Tibial artery (tissue), 4 donors: ENCODE data around the gene PDK2.

Source experiments
- DNase-seq, 2 donors: peaks; one replicate each; pipeline ENCODE4 v3.0.0-alpha.2; 2019
- H3K27ac ChIP-seq, 2 donors: fragments of 200-600 bp; sonication (generic) in 1 of 2; 1 replicate in 1 of 2; 2 replicates in 1 of 2; pipeline ENCODE4 v1.5.1; 2018 to 2019; ENCODE audit warnings: mild to moderate bottlenecking in 1 of 2
- H3K27me3 ChIP-seq, 2 donors: fragments of 200-600 bp; sonication (generic) in 1 of 2; one replicate each; pipeline versions ENCODE4 v1.5.1 to v1.6.0; 2016 to 2019
- H3K36me3 ChIP-seq, 3 donors: fragments of 200-600 bp; sonication (generic) in 2 of 3; one replicate each; pipeline ENCODE4 v1.5.1; 2016 to 2019; ENCODE audit warnings: mild to moderate bottlenecking in 2 of 3
- H3K4me1 ChIP-seq, 4 donors: fragments of 200-600 bp; sonication (generic) in 2 of 4; 1 replicate in 3 of 4; 2 replicates in 1 of 4; pipeline ENCODE4 v1.5.1; 2016 to 2019
- H3K4me3 ChIP-seq, 2 donors: fragments of 200-600 bp; sonication (generic) in 1 of 2; 1 replicate in 1 of 2; 2 replicates in 1 of 2; pipeline ENCODE4 v1.5.1; 2018 to 2019; ENCODE audit warnings: mild to moderate bottlenecking in 2 of 2
- H3K9me3 ChIP-seq, 3 donors: fragments of 200-600 bp; sonication (generic) in 1 of 3; one replicate each; pipeline ENCODE4 v1.5.1; 2016 to 2019
- intact Hi-C: fragments of 100-400 bp; cut with DNase I; formaldehyde crosslinking; loops from one replicate; pipeline ENCODE4 v1.15.0; 2023; ENCODE audit warnings: low total_unique reads
- TF ChIP-seq, protein P1 (sequence below), 2 experiments: fragments of 200-600 bp in 1 of 2; fragments of 450-650 bp in 1 of 2; IDR thresholded peaks; one replicate each; pipeline ENCODE4 v1.5.1; 2017 to 2019; ENCODE audit warnings: antibody characterized with exemption in 2 of 2, mild to moderate bottlenecking in 1 of 2, moderate library complexity in 1 of 2

PDK2 gene

DNA sequence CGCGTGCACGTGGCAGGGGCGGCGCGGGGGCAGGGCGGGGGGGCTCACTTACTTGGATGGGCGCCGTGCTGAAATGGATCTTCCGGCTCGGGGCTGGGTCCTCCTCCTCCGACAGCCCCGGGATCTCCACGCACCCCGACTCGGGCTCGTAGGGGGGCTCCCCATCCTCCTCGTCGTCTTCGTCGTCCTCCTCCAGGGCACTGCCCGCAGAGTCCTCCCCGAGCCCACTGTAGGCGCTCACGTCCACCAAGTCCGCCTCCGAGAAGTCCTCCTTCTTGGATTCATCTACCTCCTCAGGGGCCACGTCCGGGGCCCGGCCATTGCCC lies 53.9 kb downstream of the PDK2 start:
- no peak for DNase-seq
- no peaks in the 10 kb centered on the region for H3K27me3 ChIP-seq
- peaks cover 10 to 21% (median 13%) of the 10 kb centered on the region in 3 donors for H3K36me3 ChIP-seq
- H3K27ac ChIP-seq = peak overlapping the region; percentile 91 to 93
- H3K4me1 ChIP-seq = peaks cover 0 to 79% (median 56%) of the 10 kb centered on the region in 4 donors
- TF ChIP-seq, protein P1, sequence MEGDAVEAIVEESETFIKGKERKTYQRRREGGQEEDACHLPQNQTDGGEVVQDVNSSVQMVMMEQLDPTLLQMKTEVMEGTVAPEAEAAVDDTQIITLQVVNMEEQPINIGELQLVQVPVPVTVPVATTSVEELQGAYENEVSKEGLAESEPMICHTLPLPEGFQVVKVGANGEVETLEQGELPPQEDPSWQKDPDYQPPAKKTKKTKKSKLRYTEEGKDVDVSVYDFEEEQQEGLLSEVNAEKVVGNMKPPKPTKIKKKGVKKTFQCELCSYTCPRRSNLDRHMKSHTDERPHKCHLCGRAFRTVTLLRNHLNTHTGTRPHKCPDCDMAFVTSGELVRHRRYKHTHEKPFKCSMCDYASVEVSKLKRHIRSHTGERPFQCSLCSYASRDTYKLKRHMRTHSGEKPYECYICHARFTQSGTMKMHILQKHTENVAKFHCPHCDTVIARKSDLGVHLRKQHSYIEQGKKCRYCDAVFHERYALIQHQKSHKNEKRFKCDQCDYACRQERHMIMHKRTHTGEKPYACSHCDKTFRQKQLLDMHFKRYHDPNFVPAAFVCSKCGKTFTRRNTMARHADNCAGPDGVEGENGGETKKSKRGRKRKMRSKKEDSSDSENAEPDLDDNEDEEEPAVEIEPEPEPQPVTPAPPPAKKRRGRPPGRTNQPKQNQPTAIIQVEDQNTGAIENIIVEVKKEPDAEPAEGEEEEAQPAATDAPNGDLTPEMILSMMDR (IDR thresholded peaks at IDR 0.05) = no peak
- peak overlapping the region; percentile 74 to 84 for H3K4me3 ChIP-seq
- no peaks in the 10 kb centered on the region for H3K9me3 ChIP-seq
- intact Hi-C loops = no loop called here

DNA sequence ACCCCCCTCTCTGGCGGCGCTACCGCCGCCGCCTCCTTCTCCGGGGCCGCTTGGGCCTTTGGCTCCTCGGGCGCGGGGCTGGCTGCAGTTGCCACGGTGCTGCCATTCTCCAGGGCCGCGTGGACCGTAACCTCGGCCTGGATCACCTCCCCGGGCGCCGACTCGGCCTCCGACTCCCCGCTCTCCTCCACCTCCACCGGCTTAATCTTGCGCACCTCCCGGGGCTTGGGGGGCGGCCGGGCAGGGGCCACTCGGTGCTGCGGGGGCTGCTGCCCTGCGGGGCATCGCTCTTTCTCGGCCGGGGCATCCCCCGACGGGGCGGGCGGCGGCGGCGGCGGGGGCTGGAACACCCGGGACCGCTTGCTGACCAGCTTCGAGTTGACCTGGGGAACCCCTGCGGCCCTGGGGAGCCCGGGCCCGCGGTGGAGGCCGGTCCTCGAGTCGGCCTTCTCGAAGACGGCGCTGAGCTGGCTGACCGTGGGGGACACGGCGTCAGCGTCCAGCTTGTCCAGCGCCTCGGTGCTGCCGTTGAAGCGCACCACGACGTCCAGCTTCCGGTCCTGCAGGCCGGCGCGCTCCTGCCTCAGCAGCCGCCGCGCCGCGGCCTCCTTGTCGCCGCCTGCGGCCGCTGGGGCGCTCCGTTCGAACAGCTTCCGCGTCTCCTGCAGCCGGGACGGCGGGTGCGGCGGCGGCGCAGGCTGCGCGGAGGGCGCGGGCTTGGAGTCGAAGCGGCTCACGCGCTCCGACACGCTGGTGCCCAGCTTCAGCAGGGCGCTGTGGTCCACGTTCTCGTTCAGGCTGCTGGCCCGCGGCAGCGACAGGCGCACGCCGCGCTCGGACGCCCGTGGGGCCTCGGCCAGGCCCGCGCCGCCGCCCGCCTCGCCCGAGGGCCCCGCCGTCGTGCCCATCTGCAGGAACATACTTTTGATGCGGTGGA lies 54.5 kb downstream of the PDK2 start:
- Histone ChIP-seq H3K36me3 (peaks cover 4 to 14% (median 7%) of the 10 kb centered on the region in 3 donors), H3K27me3 (no peaks in the 10 kb centered on the region), H3K4me1 (peaks cover 0 to 81% (median 62%) of the 10 kb centered on the region in 4 donors), H3K9me3 (no peaks in the 10 kb centered on the region), H3K27ac (peak overlapping the region; percentile 91 to 93), H3K4me3 (peak overlapping the region; percentile 74 to 84)
- peak in 1 of 2 donors; percentile 70 for DNase-seq
- intact Hi-C loops = no loop called here
- TF ChIP-seq, protein P1 (IDR thresholded peaks at IDR 0.05) = peak in 1 of 2 experiments; percentile 16

DNA sequence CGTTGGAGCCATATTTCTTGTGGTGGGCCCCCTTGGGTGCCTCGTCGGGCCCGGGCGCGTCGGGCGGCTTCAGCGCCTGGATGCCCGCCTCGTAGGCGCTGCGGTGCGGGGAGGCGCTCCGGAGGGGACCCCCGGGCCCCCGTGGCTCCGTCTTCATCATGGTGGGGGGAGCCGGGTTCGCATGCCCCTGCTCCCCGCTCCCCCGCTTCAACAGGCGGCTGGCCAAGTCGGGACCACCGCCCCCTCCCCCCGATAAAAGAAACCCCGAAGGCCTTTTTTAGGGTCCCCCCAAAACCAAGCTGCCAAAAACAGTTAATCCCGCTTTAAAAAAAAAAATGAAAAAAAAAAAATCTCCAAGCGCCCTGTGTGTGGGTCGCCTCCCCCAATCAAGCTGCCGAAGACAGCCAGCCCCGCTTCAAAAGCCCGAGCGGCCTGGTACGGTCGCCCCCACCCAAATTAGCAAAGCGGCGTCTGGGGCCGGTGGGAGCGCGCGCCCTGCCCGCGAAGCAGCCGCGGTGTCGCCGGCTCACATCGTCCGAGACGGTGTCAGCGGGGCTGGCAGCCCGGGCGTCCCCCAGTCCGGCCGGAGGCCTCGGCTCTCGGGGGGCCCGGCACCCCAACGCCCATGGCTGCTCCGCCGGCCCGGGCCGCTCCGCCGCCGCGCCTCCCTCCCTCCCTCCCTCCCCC lies 55.3 kb downstream of the PDK2 start, which contains the start of gene PPP1R9B:
TSS of gene PPP1R9B (minus strand) at position 324 of the 687 bp plus-strand sequence. CDS start at position 160, 164 bp downstream.
- no peak for DNase-seq
- TF ChIP-seq, protein P1 (IDR thresholded peaks at IDR 0.05) = no peak
- intact Hi-C loops = no loop called here
- Histone ChIP-seq H3K4me1 (peaks cover 0 to 81% (median 64%) of the 10 kb centered on the region in 4 donors), H3K27ac (peak within 1 kb of the TSS; percentile 91 to 93), H3K36me3 (peaks cover 0 to 6% (median 0%) of the 10 kb centered on the region in 3 donors), H3K9me3 (no peaks in the 10 kb centered on the region), H3K4me3 (peak within 1 kb of the TSS; percentile 74 to 84), H3K27me3 (no peaks in the 10 kb centered on the region)

DNA sequence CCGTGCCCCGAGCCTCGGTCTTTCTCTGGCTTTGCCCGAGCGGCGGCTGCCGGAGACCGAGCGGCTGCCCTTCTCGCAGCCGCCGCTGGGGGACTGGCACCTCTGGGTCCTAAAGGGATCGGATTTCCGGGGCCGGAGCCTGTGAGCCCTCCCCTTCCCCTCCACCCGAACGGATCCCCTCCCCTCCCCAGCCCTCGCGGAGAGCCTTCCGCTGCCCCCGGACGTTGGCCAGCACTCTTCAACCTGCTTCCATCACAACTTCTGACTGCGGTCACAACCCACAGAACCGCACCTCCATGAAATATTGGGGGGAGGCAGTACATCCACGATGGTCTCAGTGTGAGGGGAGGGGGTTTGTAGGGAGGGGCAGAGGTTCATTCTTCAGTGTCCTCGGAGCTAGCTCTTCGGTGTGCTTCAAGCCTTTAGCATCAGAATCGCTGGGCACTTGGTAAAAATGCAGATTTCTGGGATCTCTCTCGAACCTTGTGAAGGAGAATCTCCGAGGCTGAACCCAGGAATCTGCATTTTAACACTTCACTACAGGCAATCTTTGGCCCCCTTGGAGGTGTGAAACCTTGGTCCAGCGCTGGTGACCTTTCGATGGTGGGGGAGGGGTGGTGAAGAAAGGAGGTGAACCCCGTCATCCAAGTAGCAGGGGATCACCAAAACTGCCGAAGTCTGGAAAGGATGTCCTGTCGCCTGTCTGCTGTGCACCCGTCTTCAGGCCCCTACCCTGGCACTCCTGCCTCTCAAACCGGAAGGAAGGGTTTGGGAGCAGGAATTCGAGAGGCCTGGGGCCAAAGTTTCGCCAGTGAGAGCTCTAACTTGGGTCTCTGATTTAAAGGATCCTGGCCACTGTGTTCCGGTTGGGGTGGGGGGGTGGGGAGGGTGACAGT lies 56.1 kb downstream of the PDK2 start:
- intact Hi-C loops = no loop called here
- H3K9me3 ChIP-seq = no peaks in the 10 kb centered on the region
- H3K27ac ChIP-seq = peak overlapping the region; percentile 91 to 93
- H3K36me3 ChIP-seq = no peaks in the 10 kb centered on the region
- peaks cover 0 to 80% (median 64%) of the 10 kb centered on the region in 4 donors for H3K4me1 ChIP-seq
- H3K27me3 ChIP-seq = no peaks in the 10 kb centered on the region
- peak; percentile 91 to 95 for DNase-seq
- peak overlapping the region; percentile 74 to 84 for H3K4me3 ChIP-seq
- TF ChIP-seq, protein P1 (IDR thresholded peaks at IDR 0.05) = peak; percentile 67 to 81
